K562 (cell line): ENCODE data around the gene CNTN4. TPM values are rescaled to one million over a fixed set of nuclear protein-coding genes. Genes with fewer than 3 reads are reported as not detected.

ENCODE experiments used
- ATAC-seq: fragments of 200-7000 bp; cut with Tn5 transposase; 3 replicates; pipeline ENCODE4 v1.9.1; 2020; ENCODE audit warnings: moderate library complexity
- BruUV-seq: library from RNA; stranded (reverse); fragments of 400-500 nt; replicated peaks from 2 replicates; lab custom pipeline; 2021; lab: Mats Ljungman, UMichigan
- CTCF ChIA-PET: fragments of 300-600 bp; formaldehyde crosslinking; extraction: SDS; loops from one replicate; lab custom pipeline; 2021; ENCODE audit warnings: low intra/inter-chr PET ratio; lab: Yijun Ruan, JAX
- POLR2A ChIA-PET: fragments of 300-600, 350-650 bp; sonication (Branson Sonifier 250); formaldehyde crosslinking; extraction: SDS; loops from one replicate; lab custom pipeline; 2021; ENCODE audit warnings: antibody characterized with exemption, inconsistent platforms; lab: Yijun Ruan, JAX
- DNase-seq, 4 experiments: peaks; one replicate each; pipeline versions ENCODE4 v3.0.0 to v3.0.0-alpha.2; 2011 to 2018; ENCODE audit warnings: low spot score in 3 of 4, mixed read lengths in 3 of 4; ENCODE audit errors: extremely low read depth in 1 of 4
- FAIRE-seq: peaks from 2 replicates; lab custom pipeline; 2011; peaks lifted over from hg19 to GRCh38; lab: Jason Lieb, UNC
- H2AFZ ChIP-seq: 2 replicates; pipeline ENCODE4 v1.6.0; 2011; ENCODE audit warnings: low read depth, low read length, control low read depth, inconsistent platforms
- H3K27ac ChIP-seq: fragments of 200-600 bp; 3 replicates; pipeline ENCODE4 v1.8.0; 2011; ENCODE audit warnings: low read depth, mild to moderate bottlenecking, control low read depth, inconsistent platforms, low read length, moderate library complexity, mixed read lengths; ENCODE audit errors: extremely low read depth
- H3K27me3 ChIP-seq, 2 experiments: fragments of 300-600 bp in 1 of 2; 2 replicates in 1 of 2; 3 replicates in 1 of 2; pipeline versions ENCODE4 v1.6.0 to v1.8.0; 2011; ENCODE audit warnings: inconsistent platforms in 2 of 2, low read length in 2 of 2, mild to moderate bottlenecking in 1 of 2, mixed read lengths in 1 of 2, moderate library complexity in 1 of 2; ENCODE audit not compliant: control insufficient read depth in 2 of 2, insufficient read depth in 2 of 2
- H3K36me3 ChIP-seq: fragments of 300-600 bp; 3 replicates; pipeline ENCODE4 v1.8.0; 2011; ENCODE audit warnings: mild to moderate bottlenecking, low read length, inconsistent platforms; ENCODE audit not compliant: control insufficient read depth, insufficient read depth
- H3K4me1 ChIP-seq, 2 experiments: fragments of 200-600 bp in 1 of 2; replicated peaks in 1 of 2; 2 replicates in 1 of 2; 3 replicates in 1 of 2; pipeline versions ENCODE4 v1.5.1 to v1.8.0; 2011; ENCODE audit warnings: inconsistent platforms in 2 of 2, low read length in 2 of 2, mild to moderate bottlenecking in 1 of 2, mixed read lengths in 1 of 2, moderate library complexity in 1 of 2; ENCODE audit not compliant: control insufficient read depth in 2 of 2, insufficient read depth in 2 of 2
- H3K4me2 ChIP-seq: 2 replicates; pipeline ENCODE4 v1.6.1; 2011; ENCODE audit warnings: low read length, control low read depth, inconsistent platforms, mixed read lengths; ENCODE audit not compliant: insufficient read depth
- H3K4me3 ChIP-seq: fragments of 200-600 bp; sonication (generic), shearing (Covaris generic); 2 replicates; pipeline ENCODE4 v1.5.1; 2016; ENCODE audit warnings: control low read depth, inconsistent platforms
- H3K79me2 ChIP-seq: fragments of 200-600 bp; 3 replicates; pipeline ENCODE4 v1.8.0; 2011; ENCODE audit warnings: low read length, inconsistent platforms; ENCODE audit not compliant: control insufficient read depth, insufficient read depth
- H3K9ac ChIP-seq, 2 experiments: 2 replicates each; pipeline versions ENCODE4 v1.6.0 to v1.6.1; 2011; ENCODE audit warnings: low read depth in 2 of 2, low read length in 2 of 2, control low read depth in 1 of 2, inconsistent platforms in 1 of 2, mild to moderate bottlenecking in 1 of 2, mixed read lengths in 1 of 2; ENCODE audit not compliant: insufficient read depth in 1 of 2
- H3K9me1 ChIP-seq: one replicate; pipeline ENCODE4 v1.6.0; 2011; ENCODE audit warnings: inconsistent platforms, mild to moderate bottlenecking, low read length, moderate library complexity; ENCODE audit not compliant: control insufficient read depth, insufficient read depth
- H3K9me3 ChIP-seq: replicated peaks from 2 replicates; pipeline ENCODE4 v1.5.1; 2011; ENCODE audit warnings: low read depth, low read length, inconsistent platforms; ENCODE audit not compliant: control insufficient read depth, insufficient read depth
- H4K20me1 ChIP-seq: replicated peaks from 2 replicates; pipeline ENCODE4 v1.6.1; 2011; ENCODE audit warnings: low read length, inconsistent platforms, mixed read lengths; ENCODE audit not compliant: control insufficient read depth, insufficient read depth
- CEBPB ChIP-seq: fragments of 450-650 bp; IDR thresholded peaks from 2 replicates; pipeline ENCODE4 v1.6.1; 2016; ENCODE audit warnings: missing genetic modification characterization, missing compliant biosample characterization
- GATAD2A ChIP-seq: fragments of 450-650 bp; IDR thresholded peaks from 2 replicates; pipeline ENCODE4 v1.6.1; 2017
- PCBP2 ChIP-seq: fragments of 200-400 bp; formaldehyde crosslinking; IDR thresholded peaks from 2 replicates; pipeline ENCODE4 v1.6.1; 2018; ENCODE audit warnings: low read length, low read depth, mild to moderate bottlenecking, moderate library complexity; ENCODE audit not compliant: poor library complexity, severe bottlenecking
- PTTG1 ChIP-seq: fragments of 450-650 bp; IDR thresholded peaks from 2 replicates; pipeline ENCODE4 v1.6.1; 2016; ENCODE audit warnings: low read depth, mild to moderate bottlenecking, missing genetic modification characterization, missing compliant biosample characterization
- SNRNP70 ChIP-seq: fragments of 200-400 bp; formaldehyde crosslinking; optimal IDR thresholded peaks from 2 replicates; pipeline ENCODE3; 2017; ENCODE audit warnings: low read depth, low read length
- SP2 ChIP-seq: IDR thresholded peaks from 2 replicates; pipeline ENCODE4 v1.6.1; 2011; ENCODE audit warnings: mild to moderate bottlenecking, low read depth, low read length, moderate library complexity; ENCODE audit not compliant: poor library complexity, severe bottlenecking; ENCODE audit errors: extremely low read depth
- ZNF174 ChIP-seq: fragments of 250-450 bp; sonication (Bioruptor Pico); IDR thresholded peaks from 2 replicates; pipeline ENCODE4 v1.4.0; 2020; ENCODE audit warnings: mild to moderate bottlenecking
- ZNF311 ChIP-seq: fragments of 250-450 bp; sonication (Bioruptor Pico); IDR thresholded peaks from 2 replicates; pipeline ENCODE4 v1.4.0; 2020; ENCODE audit warnings: mild to moderate bottlenecking, moderate library complexity
- WGBS: fragments of 100-300 bp; shearing (Covaris generic); methylation state at CpG from one replicate; pipeline ENCODE4 v1.1.6; 2016; ENCODE audit warnings: low coverage, mixed read lengths; ENCODE audit not compliant: insufficient coverage; ENCODE audit errors: missing lambda C conversion rate; 5-methylcytosine and 5-hydroxymethylcytosine counted together
- in situ Hi-C: fragments of 300-500 bp; cut with MboI; formaldehyde crosslinking; loops from 4 replicates; pipeline ENCODE4 v1.15.0; 2018; ENCODE audit warnings: inconsistent platforms, mixed read lengths
- intact Hi-C: fragments of 100-400 bp; cut with micrococcal nuclease; formaldehyde crosslinking; loops from 2 replicates; pipeline ENCODE4 v1.14.2; 2022
- polyA plus RNA-seq, 8 experiments: library from polyadenylated mRNA; depleted of rRNA in 4 of 8; stranded (reverse) in 5 of 8; unstranded in 3 of 8; fragments of >200 nt; fragmentation: Nextera tagmentation in 2 of 8; fragmentation: Illumina TruSeq in 1 of 8; extraction: Ambion mirVana in 2 of 8; extraction: Trizol in 1 of 8; gene quantifications; 2 replicates each; pipeline versions ENCODE4 v1.2.1 to v1.2.3, GENCODE V29; 2011 to 2014; ENCODE audit warnings: inconsistent platforms in 1 of 8, missing spikeins in 1 of 8
- total RNA-seq, 7 experiments: library from RNA; depleted of rRNA in 6 of 7; stranded (reverse); fragments of >200 nt in 6 of 7; fragmentation: Illumina TruSeq in 2 of 7; extraction: Trizol in 2 of 7; gene quantifications; 2 replicates each; pipeline versions ENCODE4 v1.2.1 to v1.2.3, GENCODE V29; 2011 to 2021; ENCODE audit warnings: low replicate concordance in 1 of 7
- TF ChIP-seq, protein P1 (sequence below), 2 experiments: fragments of 450-650 bp in 1 of 2; IDR thresholded peaks; 2 replicates each; pipeline ENCODE4 v1.6.1; 2011 to 2017; ENCODE audit warnings: low read depth in 2 of 2, antibody characterized with exemption in 1 of 2, borderline replicate concordance in 1 of 2, low read length in 1 of 2, mild to moderate bottlenecking in 1 of 2, mixed read lengths in 1 of 2; ENCODE audit not compliant: control insufficient read depth in 1 of 2

Gene CNTN4
- total and polyA plus RNA-seq, 9 of the 15 experiments (the other 6 are each of a cell fraction or from before 2014, with no cell fraction given): not detected

DNA sequence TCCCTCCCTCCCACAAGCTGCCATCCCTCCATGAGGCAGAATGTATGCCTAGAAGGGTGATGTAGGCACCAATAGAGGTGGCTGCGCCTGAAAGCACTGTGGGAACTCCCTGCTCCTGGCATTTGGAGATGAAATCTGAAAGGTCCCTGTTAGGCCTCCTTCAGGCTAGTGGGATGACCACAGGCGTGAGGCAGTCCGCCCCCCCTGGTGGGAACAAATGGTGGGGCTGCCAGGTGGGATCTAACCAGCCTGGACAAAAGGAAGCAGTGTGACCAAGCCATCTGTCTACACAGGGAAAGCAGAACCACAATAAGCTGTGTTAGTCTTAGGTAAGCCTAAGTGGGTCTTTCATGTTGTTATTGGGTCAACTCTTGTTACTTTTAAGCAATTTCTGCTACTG, 986.2 kb downstream of the CNTN4 start:
- Histone ChIP-seq H3K27ac (no peak overlapping the region), H3K4me3 (no peak overlapping the region), H3K9ac (no peak overlapping the region), H3K4me2 (no peak overlapping the region), H3K79me2 (no peaks in the 10 kb centered on the region), H3K36me3 (no peaks in the 10 kb centered on the region), H2AFZ (no peak overlapping the region), H3K9me1 (no peaks in the 10 kb centered on the region), H3K27me3 (0 out of 5 replicates have a peak, but pooled peaks cover 0 to 2% of the 10 kb centered on the region in 2 experiments), H3K9me3 (no peaks in the 10 kb centered on the region), H4K20me1 (no peaks in the 10 kb centered on the region), H3K4me1 (peaks cover 0 to 7% of the 10 kb centered on the region in 2 experiments; a peak in 2 of 5 replicates)
- ChIA-PET CTCF (no interaction called here), POLR2A (no interaction called here)
- intact Hi-C loops (no loop called here), in situ Hi-C loops (no loop called here)
- WGBS: 0% methylated on average over 3 of the region's 3 CpGs
- TF ChIP-seq GATAD2A: no peak
- TF ChIP-seq PTTG1 (tag): no peak
- TF ChIP-seq SP2: no peak
- no peak for TF ChIP-seq CEBPB
- no peak for TF ChIP-seq PCBP2
- no peak for TF ChIP-seq ZNF311 (CRISPR knock-in tag)
- TF ChIP-seq SNRNP70: no peak
- TF ChIP-seq ZNF174 (CRISPR knock-in tag): no peak
- TF ChIP-seq, protein P1, sequence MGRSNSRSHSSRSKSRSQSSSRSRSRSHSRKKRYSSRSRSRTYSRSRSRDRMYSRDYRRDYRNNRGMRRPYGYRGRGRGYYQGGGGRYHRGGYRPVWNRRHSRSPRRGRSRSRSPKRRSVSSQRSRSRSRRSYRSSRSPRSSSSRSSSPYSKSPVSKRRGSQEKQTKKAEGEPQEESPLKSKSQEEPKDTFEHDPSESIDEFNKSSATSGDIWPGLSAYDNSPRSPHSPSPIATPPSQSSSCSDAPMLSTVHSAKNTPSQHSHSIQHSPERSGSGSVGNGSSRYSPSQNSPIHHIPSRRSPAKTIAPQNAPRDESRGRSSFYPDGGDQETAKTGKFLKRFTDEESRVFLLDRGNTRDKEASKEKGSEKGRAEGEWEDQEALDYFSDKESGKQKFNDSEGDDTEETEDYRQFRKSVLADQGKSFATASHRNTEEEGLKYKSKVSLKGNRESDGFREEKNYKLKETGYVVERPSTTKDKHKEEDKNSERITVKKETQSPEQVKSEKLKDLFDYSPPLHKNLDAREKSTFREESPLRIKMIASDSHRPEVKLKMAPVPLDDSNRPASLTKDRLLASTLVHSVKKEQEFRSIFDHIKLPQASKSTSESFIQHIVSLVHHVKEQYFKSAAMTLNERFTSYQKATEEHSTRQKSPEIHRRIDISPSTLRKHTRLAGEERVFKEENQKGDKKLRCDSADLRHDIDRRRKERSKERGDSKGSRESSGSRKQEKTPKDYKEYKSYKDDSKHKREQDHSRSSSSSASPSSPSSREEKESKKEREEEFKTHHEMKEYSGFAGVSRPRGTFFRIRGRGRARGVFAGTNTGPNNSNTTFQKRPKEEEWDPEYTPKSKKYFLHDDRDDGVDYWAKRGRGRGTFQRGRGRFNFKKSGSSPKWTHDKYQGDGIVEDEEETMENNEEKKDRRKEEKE (IDR thresholded peaks at IDR 0.05; ENCODE audit: borderline replicate concordance in 1 of 2, control insufficient read depth in 1 of 2, low read depth in 2 of 2, low read length in 1 of 2): no peak
- no peak for FAIRE-seq
- no peak for ATAC-seq
- DNase-seq: no peak
- no TSS peak for BruUV-seq
